ENCODE results near the gene ATP6AP2.

DNA sequence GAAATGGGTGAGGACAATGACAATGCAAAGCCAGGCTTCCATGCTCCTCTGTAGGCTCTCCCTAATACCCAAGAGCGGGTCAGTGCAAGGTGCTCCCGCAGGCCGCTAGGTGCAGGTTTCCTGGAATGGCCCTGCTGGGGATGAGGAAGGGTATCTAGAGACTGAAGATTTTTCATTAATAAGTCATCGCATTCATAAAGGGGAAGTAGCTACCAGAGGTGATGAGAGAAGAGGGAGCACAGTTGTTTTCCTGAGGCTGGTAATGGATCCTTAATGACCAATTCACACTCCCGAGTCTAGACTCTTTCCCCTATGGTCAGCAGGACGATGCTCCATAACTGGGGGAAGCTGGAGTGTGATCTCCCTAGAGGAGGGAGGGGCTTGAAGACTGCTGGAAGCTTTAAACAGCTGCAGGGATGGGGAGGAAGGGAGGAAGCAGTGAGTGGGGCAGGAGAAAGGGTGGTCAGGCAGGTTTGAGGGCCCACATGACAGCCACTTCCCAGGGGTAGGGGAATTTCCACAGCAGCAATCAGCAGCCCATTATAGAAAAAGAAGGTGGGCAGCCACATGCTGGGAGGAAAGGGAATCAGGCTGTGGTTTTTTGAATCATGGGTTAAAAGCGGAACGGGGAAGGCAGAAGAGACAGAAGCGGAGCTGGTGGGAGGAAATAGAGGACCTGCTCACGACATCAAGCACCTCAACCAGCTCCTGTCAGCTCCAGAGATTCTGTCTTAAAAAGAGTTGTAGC is 10.2 kb upstream of the ATP6AP2 start:
- TF ChIP-seq CBX5 (IDR thresholded peaks at IDR 0.05; ENCODE audit: low read depth, low read length) (no peak), NRF1 (IDR thresholded peaks at IDR 0.05; ENCODE audit: low read depth, low read length) (no peak)
